Endothelial cell of umbilical vein (primary cell): Measurements from ENCODE around the gene TRIM40. TPM values are rescaled to one million over a fixed set of nuclear protein-coding genes. Genes with fewer than 3 reads are reported as not detected.

Experiments
- BruUV-seq: library from RNA; stranded (reverse); fragments of 400-500 nt; replicated peaks from 2 replicates; lab custom pipeline; 2021; lab: Mats Ljungman, UMichigan
- CTCF ChIA-PET: fragments of 300-600, 350-600 bp; sonication (Branson Sonifier 250); formaldehyde crosslinking; loops from one replicate; lab custom pipeline; 2021; ENCODE audit warnings: antibody characterized with exemption, inconsistent platforms; lab: Charles Lee
- POLR2A ChIA-PET: fragments of 300-600, 350-600 bp; sonication (Branson Sonifier 250); formaldehyde crosslinking; loops from one replicate; lab custom pipeline; 2021; ENCODE audit warnings: antibody characterized with exemption, inconsistent platforms; lab: Charles Lee
- DNase-seq: peaks from one replicate; pipeline ENCODE4 v3.0.0-alpha.2; 2011; ENCODE audit warnings: low read depth, low spot score
- FAIRE-seq: peaks from 2 replicates; lab custom pipeline; 2011; peaks lifted over from hg19 to GRCh38; lab: Jason Lieb, UNC
- H2AFZ ChIP-seq: 2 replicates; pipeline ENCODE4 v1.6.0; 2012; ENCODE audit warnings: low read depth, low read length, control low read depth, inconsistent platforms
- H3K27ac ChIP-seq: 2 replicates; pipeline ENCODE4 v1.5.1; 2011; ENCODE audit warnings: low read depth, mild to moderate bottlenecking, control low read depth, low read length, moderate library complexity; ENCODE audit not compliant: insufficient read depth
- H3K27me3 ChIP-seq, 2 experiments: 2 replicates each; pipeline versions ENCODE4 v1.6.0 to v1.6.1; 2011; ENCODE audit warnings: low read length in 2 of 2, mixed read lengths in 1 of 2; ENCODE audit not compliant: control insufficient read depth in 2 of 2, insufficient read depth in 2 of 2
- H3K36me3 ChIP-seq, 2 experiments: 2 replicates in 1 of 2; 3 replicates in 1 of 2; pipeline ENCODE4 v1.5.1; 2011; ENCODE audit warnings: low read length in 2 of 2, mild to moderate bottlenecking in 1 of 2, moderate library complexity in 1 of 2; ENCODE audit not compliant: control insufficient read depth in 2 of 2, insufficient read depth in 2 of 2; ENCODE audit errors: extremely low read depth in 1 of 2
- H3K4me1 ChIP-seq: 3 replicates; pipeline ENCODE4 v1.5.1; 2011; ENCODE audit warnings: mild to moderate bottlenecking, low read length; ENCODE audit not compliant: control insufficient read depth, insufficient read depth; ENCODE audit errors: extremely low read depth
- H3K4me2 ChIP-seq: 2 replicates; pipeline ENCODE4 v1.6.1; 2011; ENCODE audit warnings: low read length, control low read depth, mixed read lengths; ENCODE audit not compliant: insufficient read depth
- H3K4me3 ChIP-seq, 3 experiments: fragments of 200-600 bp in 1 of 3; sonication (generic), shearing (Covaris generic) in 1 of 3; replicated peaks in 1 of 3; 2 replicates each; pipeline ENCODE4 v1.5.1; 2011 to 2016; ENCODE audit warnings: control low read depth in 3 of 3, low read length in 3 of 3, mild to moderate bottlenecking in 2 of 3, inconsistent platforms in 1 of 3, low read depth in 1 of 3, moderate library complexity in 1 of 3; ENCODE audit not compliant: insufficient read depth in 1 of 3
- H3K79me2 ChIP-seq: 2 replicates; pipeline ENCODE4 v1.6.0; 2012; ENCODE audit warnings: low read length, inconsistent platforms; ENCODE audit not compliant: control insufficient read depth, insufficient read depth
- H3K9ac ChIP-seq: replicated peaks from 2 replicates; pipeline ENCODE3; 2011; ENCODE audit warnings: low read length, control low read depth; ENCODE audit not compliant: insufficient read depth; ENCODE audit errors: extremely low read depth
- H3K9me1 ChIP-seq: replicated peaks from 3 replicates; pipeline ENCODE4 v1.6.0; 2011; ENCODE audit warnings: mild to moderate bottlenecking, low read length; ENCODE audit not compliant: control insufficient read depth, insufficient read depth; ENCODE audit errors: extremely low read depth
- H3K9me3 ChIP-seq: replicated peaks from 2 replicates; pipeline ENCODE4 v1.5.1; 2012; ENCODE audit warnings: low read length, inconsistent platforms; ENCODE audit not compliant: control insufficient read depth, insufficient read depth
- H4K20me1 ChIP-seq: replicated peaks from 2 replicates; pipeline ENCODE3; 2011; ENCODE audit warnings: mild to moderate bottlenecking, low read length; ENCODE audit not compliant: control insufficient read depth, insufficient read depth; ENCODE audit errors: extremely low read depth
- CTCF ChIP-seq, 2 donors: IDR thresholded peaks; 1 replicate in 1 of 2; 2 replicates in 1 of 2; pipeline ENCODE4 v1.5.1; 2011; ENCODE audit warnings: low read length in 2 of 2, mild to moderate bottlenecking in 2 of 2, moderate library complexity in 2 of 2, control low read depth in 1 of 2, inconsistent platforms in 1 of 2, low read depth in 1 of 2; ENCODE audit not compliant: insufficient read depth in 1 of 2; ENCODE audit errors: extremely low read depth in 1 of 2
- EZH2 ChIP-seq: IDR thresholded peaks from 2 replicates; pipeline ENCODE4 v1.6.1; 2012; ENCODE audit warnings: borderline replicate concordance, low read depth, mild to moderate bottlenecking, moderate library complexity, low read length, inconsistent platforms; ENCODE audit not compliant: severe bottlenecking
- FOS ChIP-seq: IDR thresholded peaks from 2 replicates; pipeline ENCODE4 v1.6.1; 2011; ENCODE audit warnings: mild to moderate bottlenecking, low read length, moderate library complexity, borderline replicate concordance; ENCODE audit not compliant: insufficient read depth
- GATA2 ChIP-seq: IDR thresholded peaks from 2 replicates; pipeline ENCODE4 v1.7.0; 2011; ENCODE audit warnings: low read depth, mild to moderate bottlenecking, moderate library complexity, mixed read lengths, low read length; ENCODE audit not compliant: insufficient read length, insufficient read depth
- JUN ChIP-seq: IDR thresholded peaks from 2 replicates; pipeline ENCODE4 v1.6.1; 2011; ENCODE audit warnings: borderline replicate concordance, low read depth; ENCODE audit not compliant: insufficient read length, insufficient read depth
- MAX ChIP-seq: IDR thresholded peaks from 2 replicates; pipeline ENCODE4 v1.6.1; 2011; ENCODE audit not compliant: insufficient read depth, insufficient read length
- MYC ChIP-seq: IDR thresholded peaks from one replicate; pipeline ENCODE4 v1.6.1; 2011; ENCODE audit warnings: mild to moderate bottlenecking, low read depth, low read length
- POLR2A ChIP-seq: IDR thresholded peaks from 2 replicates; pipeline ENCODE4 v1.6.1; 2012; ENCODE audit warnings: low read depth, mild to moderate bottlenecking, control low read depth, low read length
- POLR2AphosphoS5 ChIP-seq: IDR thresholded peaks from 2 replicates; pipeline ENCODE4 v1.6.1; 2012; ENCODE audit warnings: low read depth, mild to moderate bottlenecking, control low read depth, low read length, moderate library complexity; ENCODE audit not compliant: insufficient read depth
- dilution Hi-C: fragments of 300-500 bp; cut with MboI; formaldehyde crosslinking; loops from one replicate; pipeline ENCODE4 v1.15.0; 2019; ENCODE audit warnings: low sequenced_read_pairs; ENCODE audit not compliant: extremely low pct_ligation_motif_present
- intact Hi-C: fragments of 100-400 bp; cut with micrococcal nuclease; formaldehyde crosslinking; loops from one replicate; pipeline ENCODE4 v1.10.0; 2022
- polyA plus RNA-seq, 4 experiments: library from polyadenylated mRNA; depleted of rRNA in 3 of 4; stranded (reverse) in 3 of 4; unstranded in 1 of 4; fragments of >200 nt; gene quantifications; 2 replicates each; pipeline versions ENCODE4 v1.2.1 to v1.2.3, GENCODE V29; 2011 to 2012; ENCODE audit warnings: missing spikeins in 1 of 4
- total RNA-seq: library from RNA; stranded (reverse); gene quantifications from 2 replicates; pipeline ENCODE4 v1.2.3, GENCODE V29; 2021

Gene TRIM40
- total and polyA plus RNA-seq, 2 donors (not counting 3 experiments of a cell fraction or from before 2014, with no cell fraction given), result not detected

- intact Hi-C loops, result no loop called here
- Histone ChIP-seq H3K4me1 (peaks cover 17% of the 10 kb centered on the region), H4K20me1 (no peaks in the 10 kb centered on the region), H3K4me3 (no peak overlapping the region), H3K27ac (no peak overlapping the region), H2AFZ (no peak overlapping the region), H3K9ac (no peak overlapping the region), H3K9me3 (no peaks in the 10 kb centered on the region), H3K27me3 (peaks cover 46 to 49% of the 10 kb centered on the region in 2 experiments), H3K79me2 (no peaks in the 10 kb centered on the region), H3K9me1 (no peaks in the 10 kb centered on the region), H3K36me3 (no peaks in the 10 kb centered on the region), H3K4me2 (no peak overlapping the region)
- TF ChIP-seq POLR2A (no peak), EZH2 (no peak), POLR2AphosphoS5 (no peak), JUN (no peak), FOS (no peak), MYC (no peak), GATA2 (no peak), CTCF (IDR thresholded peaks at IDR 0.05; ENCODE audit: extremely low read depth in 1 of 2, insufficient read depth in 1 of 2, low read depth in 1 of 2, low read length in 2 of 2) (no peak), MAX (no peak)
- POLR2A ChIA-PET, result no interaction called here
- no peak for DNase-seq
- dilution Hi-C loops, result no loop called here
- FAIRE-seq, result no peak
- CTCF ChIA-PET, result interaction anchor here (1.3 to 5.6 kb wide), 7 partner anchors 8 to 63 kb away, joined by 3 to 311 read pairs (median 14); partner anchors contain the start of gene TRIM31
- no TSS peak for BruUV-seq
These were observed 31.3 kb upstream of the TRIM40 start for GRCh38 chr6:30104661-30105060.
